Measurements from ENCODE around the gene EPAS1. TPM values are rescaled to one million over a fixed set of nuclear protein-coding genes. Genes with fewer than 3 reads are reported as not detected.

Gene EPAS1
- total RNA-seq, 1 experiment from 2014 or later = 55.9 TPM

GRCh38 chr2:46430413-46430812 lies 133.2 kb downstream of the EPAS1 start:
- intact Hi-C loops (cut with micrococcal nuclease) = no loop called here
- no peak overlapping the region for H3K4me3 ChIP-seq (replicated peaks in 1 of 2; ENCODE audit: low read depth in 1 of 2, low read length in 2 of 2)
- ChIA-PET POLR2A (no interaction called here), RAD21 (ENCODE audit: low non-redundant PET in 1 of 2, low total read pairs in 2 of 2, uncharacterized antibody in 2 of 2, unreplicated experiment in 2 of 2) (no interaction called here), CTCF (no interaction called here)
- H3K9me2 ChIP-seq (ENCODE audit: insufficient read depth) = no peaks in the 10 kb centered on the region
- H3K79me2 ChIP-seq (ENCODE audit: insufficient read depth, low read length) = no peaks in the 10 kb centered on the region
- no peak overlapping the region for H3K4me2 ChIP-seq (ENCODE audit: low read length)
- no peaks in the 10 kb centered on the region for H4K20me1 ChIP-seq (ENCODE audit: insufficient read depth)
- no peaks in the 10 kb centered on the region for H3K36me3 ChIP-seq (ENCODE audit: control insufficient read depth in 1 of 2, insufficient read depth in 2 of 2, low read length in 2 of 2)
- H3K9ac ChIP-seq (ENCODE audit: low read length) = no peak overlapping the region
- no peaks in the 10 kb centered on the region for H3K9me3 ChIP-seq (ENCODE audit: control insufficient read depth in 1 of 2, insufficient read depth in 1 of 2, low read depth in 1 of 2, low read length in 2 of 2)
- H3K4me1 ChIP-seq (ENCODE audit: control insufficient read depth in 1 of 2, insufficient read depth in 2 of 2, low read length in 2 of 2) = no peaks in the 10 kb centered on the region
- H3K27me3 ChIP-seq (ENCODE audit: insufficient read depth, low read length) = no peaks in the 10 kb centered on the region
- H3K27ac ChIP-seq (ENCODE audit: low read depth, low read length) = no peak overlapping the region
- ATAC-seq (no peak), DNase-seq (ENCODE audit: low read depth, low spot score) (no peak)
- no TSS peak for BruUV-seq (replicated peaks)
- TF ChIP-seq, protein P1, sequence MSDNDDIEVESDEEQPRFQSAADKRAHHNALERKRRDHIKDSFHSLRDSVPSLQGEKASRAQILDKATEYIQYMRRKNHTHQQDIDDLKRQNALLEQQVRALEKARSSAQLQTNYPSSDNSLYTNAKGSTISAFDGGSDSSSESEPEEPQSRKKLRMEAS (IDR thresholded peaks at IDR 0.05) = no peak
- TF ChIP-seq POLR2A (IDR thresholded peaks at IDR 0.05; ENCODE audit: borderline replicate concordance, extremely low read depth, insufficient read depth, insufficient read length) (no peak), EZH2 (IDR thresholded peaks at IDR 0.05) (no peak), ZNF274 (IDR thresholded peaks at IDR 0.05; ENCODE audit: low read depth, low read length) (no peak), REST (IDR thresholded peaks at IDR 0.05; ENCODE audit: low read depth) (no peak), ELF1 (IDR thresholded peaks at IDR 0.05; ENCODE audit: borderline replicate concordance, low read depth) (no peak), TCF7L2 (IDR thresholded peaks at IDR 0.05; ENCODE audit: borderline replicate concordance, extremely low read depth, insufficient read depth, insufficient read length) (no peak), SP1 (IDR thresholded peaks at IDR 0.05; ENCODE audit: low read depth) (no peak), EGR1 (IDR thresholded peaks at IDR 0.05; ENCODE audit: low read depth) (no peak), FOSL1 (IDR thresholded peaks at IDR 0.05; ENCODE audit: low read depth) (no peak), ATF3 (IDR thresholded peaks at IDR 0.05) (no peak), ZBTB33 (IDR thresholded peaks at IDR 0.05; ENCODE audit: extremely low read depth, insufficient replicate concordance, low read length) (no peak), EZH2phosphoT487 (IDR thresholded peaks at IDR 0.05; ENCODE audit: borderline replicate concordance) (no peak)
- no peak overlapping the region for H2AFZ ChIP-seq (ENCODE audit: low read depth, low read length, poor library complexity, severe bottlenecking)

Measured in HCT116 (cell line).